Measurements from ENCODE around the gene AQP7. TPM values are rescaled to one million over a fixed set of nuclear protein-coding genes. Genes with fewer than 3 reads are reported as not detected.

AQP7 gene
- total RNA-seq, 1 experiment from 2014 or later: not detected

- no peak overlapping the region for H3K4me3 Mint-ChIP-seq (ENCODE audit: unreplicated experiment)
- ChIA-PET POLR2A (no interaction called here), CTCF (no interaction called here)
- H3K4me1 Mint-ChIP-seq (ENCODE audit: insufficient read depth, unreplicated experiment): no peaks in the 10 kb centered on the region
- no peak overlapping the region for H3K27ac Mint-ChIP-seq (ENCODE audit: low read depth, unreplicated experiment)
- H3K27me3 Mint-ChIP-seq (ENCODE audit: insufficient read depth, unreplicated experiment): no peaks in the 10 kb centered on the region
- no peak for DNase-seq (ENCODE audit: unreplicated experiment)
- no TSS peak for BruUV-seq (replicated peaks)
- intact Hi-C loops (cut with micrococcal nuclease): no loop called here
- TF ChIP-seq CTCF (IDR thresholded peaks at IDR 0.05; ENCODE audit: unreplicated experiment): no peak
- H3K9me3 Mint-ChIP-seq (ENCODE audit: unreplicated experiment): no peaks in the 10 kb centered on the region
- peaks cover 85% of the 10 kb centered on the region for H3K36me3 Mint-ChIP-seq (ENCODE audit: insufficient read depth, unreplicated experiment)
Measured at GRCh38 chr9:33348998-33349397, 53.4 kb downstream of the AQP7 start.

- H3K27ac Mint-ChIP-seq (ENCODE audit: low read depth, unreplicated experiment): no peak overlapping the region
- H3K27me3 Mint-ChIP-seq (ENCODE audit: insufficient read depth, unreplicated experiment): no peaks in the 10 kb centered on the region
- no peaks in the 10 kb centered on the region for H3K9me3 Mint-ChIP-seq (ENCODE audit: unreplicated experiment)
- H3K4me3 Mint-ChIP-seq (ENCODE audit: unreplicated experiment): no peak overlapping the region
- ChIA-PET CTCF (no interaction called here), POLR2A (no interaction called here)
- H3K36me3 Mint-ChIP-seq (ENCODE audit: insufficient read depth, unreplicated experiment): peaks cover 97% of the 10 kb centered on the region
- no peak for TF ChIP-seq CTCF (IDR thresholded peaks at IDR 0.05; ENCODE audit: unreplicated experiment)
- BruUV-seq (replicated peaks): no TSS peak
- intact Hi-C loops (cut with micrococcal nuclease): no loop called here
- DNase-seq (ENCODE audit: unreplicated experiment): no peak
- H3K4me1 Mint-ChIP-seq (ENCODE audit: insufficient read depth, unreplicated experiment): no peaks in the 10 kb centered on the region
Measured at GRCh38 chr9:33346564-33346963, 55.8 kb downstream of the AQP7 start.

- intact Hi-C loops (cut with micrococcal nuclease): no loop called here
- Mint-ChIP-seq H3K9me3 (ENCODE audit: unreplicated experiment) (peaks cover 3% of the 10 kb centered on the region), H3K4me1 (ENCODE audit: insufficient read depth, unreplicated experiment) (no peaks in the 10 kb centered on the region), H3K4me3 (ENCODE audit: unreplicated experiment) (no peak overlapping the region), H3K27ac (ENCODE audit: low read depth, unreplicated experiment) (no peak overlapping the region), H3K27me3 (ENCODE audit: insufficient read depth, unreplicated experiment) (no peaks in the 10 kb centered on the region), H3K36me3 (ENCODE audit: insufficient read depth, unreplicated experiment) (peaks cover 99% of the 10 kb centered on the region)
- BruUV-seq (replicated peaks): no TSS peak
- ChIA-PET POLR2A (no interaction called here), CTCF (no interaction called here)
- no peak for TF ChIP-seq CTCF (IDR thresholded peaks at IDR 0.05; ENCODE audit: unreplicated experiment)
- no peak for DNase-seq (ENCODE audit: unreplicated experiment)
Measured at GRCh38 chr9:33344145-33344544, 58.2 kb downstream of the AQP7 start.

GRCh38 chr9:33341182-33341581 lies 61.2 kb downstream of the AQP7 start:
- peaks cover 92% of the 10 kb centered on the region for H3K36me3 Mint-ChIP-seq (ENCODE audit: insufficient read depth, unreplicated experiment)
- no peak overlapping the region for H3K4me3 Mint-ChIP-seq (ENCODE audit: unreplicated experiment)
- ChIA-PET CTCF (no interaction called here), POLR2A (no interaction called here)
- H3K27ac Mint-ChIP-seq (ENCODE audit: low read depth, unreplicated experiment): no peak overlapping the region
- DNase-seq (ENCODE audit: unreplicated experiment): no peak
- H3K4me1 Mint-ChIP-seq (ENCODE audit: insufficient read depth, unreplicated experiment): no peaks in the 10 kb centered on the region
- intact Hi-C loops (cut with micrococcal nuclease): no loop called here
- peaks cover 7% of the 10 kb centered on the region for H3K9me3 Mint-ChIP-seq (ENCODE audit: unreplicated experiment)
- no TSS peak for BruUV-seq (replicated peaks)
- TF ChIP-seq CTCF (IDR thresholded peaks at IDR 0.05; ENCODE audit: unreplicated experiment): no peak
- no peaks in the 10 kb centered on the region for H3K27me3 Mint-ChIP-seq (ENCODE audit: insufficient read depth, unreplicated experiment)

All from MCF 10A (cell line).